ENCODE data around the gene SLC6A15.

GRCh38 chr12:84912198-84913128 is at the start of gene SLC6A15:
- peak; percentile 51 for TF ChIP-seq CTCF (IDR thresholded peaks at IDR 0.05)
- TF ChIP-seq USF1 (IDR thresholded peaks at IDR 0.05; ENCODE audit: borderline replicate concordance, low read depth), result peak; percentile 87
- TF ChIP-seq POLR2AphosphoS5 (IDR thresholded peaks at IDR 0.05; ENCODE audit: low read depth, low read length), result no peak
- TF ChIP-seq NFIC (IDR thresholded peaks at IDR 0.05; ENCODE audit: borderline replicate concordance), result no peak
- TF ChIP-seq NRF1 (IDR thresholded peaks at IDR 0.05; ENCODE audit: low read depth, low read length), result peak; percentile 66
- TF ChIP-seq FOXJ3 (CRISPR knock-in tag; IDR thresholded peaks at IDR 0.05), result no peak
- TF ChIP-seq FOXM1 (IDR thresholded peaks at IDR 0.05; ENCODE audit: low read depth), result no peak
- TF ChIP-seq RFX5 (IDR thresholded peaks at IDR 0.05; ENCODE audit: low read length), result no peak
- TF ChIP-seq ELF1 (IDR thresholded peaks at IDR 0.05), result no peak
- 0 out of 4 replicates have a peak, but pooled peaks of 1 of the 2 experiments have one; percentile 11 for TF ChIP-seq EP300 (IDR thresholded peaks at IDR 0.05; ENCODE audit: borderline replicate concordance in 1 of 2, low read depth in 1 of 2, low read length in 1 of 2)
- TF ChIP-seq REST (IDR thresholded peaks at IDR 0.05; ENCODE audit: low read depth, low read length), result no peak
- no peak; the same call in 1 of the 2 replicates for TF ChIP-seq TAF1 (IDR thresholded peaks at IDR 0.05; ENCODE audit: borderline replicate concordance, low read depth, low read length)
